NCI-H226 (cell line): ENCODE measurements around the gene GPR132.

Experiments used
- DNase-seq: peaks from one replicate; pipeline ENCODE4 v3.0.0-alpha.2; 2015

The GPR132 gene

GRCh38 chr14:105015242-105015641, 50.0 kb downstream of the GPR132 start:
- no peak for DNase-seq

DNA sequence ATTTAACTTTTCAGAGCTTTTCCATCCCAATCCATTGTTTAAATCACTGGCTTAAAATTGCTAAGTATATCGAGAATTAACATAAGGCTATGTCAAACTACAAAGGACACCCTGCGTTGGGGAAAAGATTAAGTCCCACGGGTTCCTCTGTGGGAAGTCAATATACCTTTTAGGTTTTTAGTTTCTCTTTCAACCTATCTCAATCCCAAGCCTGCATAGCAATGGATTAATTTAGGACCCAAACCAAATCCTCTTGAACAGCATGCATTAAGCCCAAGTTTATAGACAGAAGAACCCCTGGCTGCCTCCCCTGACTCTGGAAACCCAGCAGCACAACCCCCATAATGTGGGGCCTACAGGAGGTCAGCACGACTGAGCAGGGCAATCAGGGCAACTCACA, 50.6 kb downstream of the GPR132 start:
- DNase-seq: no peak

DNA sequence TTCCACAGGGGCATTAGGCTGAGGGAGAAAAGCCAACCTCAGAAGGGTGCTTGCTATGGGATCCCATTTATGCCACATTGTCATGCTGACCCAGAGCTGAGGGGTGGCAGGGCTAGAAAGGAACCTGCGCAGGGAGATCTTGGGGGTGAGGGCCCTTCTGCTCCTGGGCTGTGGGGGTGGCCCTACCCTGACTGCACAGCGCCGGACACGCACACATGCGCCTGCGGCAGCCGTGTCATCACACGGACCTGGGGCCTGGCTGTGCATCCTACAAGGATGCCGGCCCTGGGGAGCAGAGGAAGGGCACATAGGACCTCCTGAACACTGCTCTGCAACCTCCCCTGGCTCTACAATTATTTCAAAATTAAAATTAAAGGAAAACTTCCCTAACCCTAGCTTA, 51.2 kb downstream of the GPR132 start:
- no peak for DNase-seq

- DNase-seq: no peak
These were observed 52.0 kb downstream of the GPR132 start for GRCh38 chr14:105013150-105013785.

GRCh38 chr14:105012171-105012985, 52.9 kb downstream of the GPR132 start:
- no peak for DNase-seq

- DNase-seq: no peak
These were observed 53.8 kb downstream of the GPR132 start for GRCh38 chr14:105011312-105011990.

- DNase-seq: no peak
These were observed 54.3 kb downstream of the GPR132 start for GRCh38 chr14:105010891-105011291.

GRCh38 chr14:105010106-105010505, 55.1 kb downstream of the GPR132 start:
- no peak for DNase-seq

DNA sequence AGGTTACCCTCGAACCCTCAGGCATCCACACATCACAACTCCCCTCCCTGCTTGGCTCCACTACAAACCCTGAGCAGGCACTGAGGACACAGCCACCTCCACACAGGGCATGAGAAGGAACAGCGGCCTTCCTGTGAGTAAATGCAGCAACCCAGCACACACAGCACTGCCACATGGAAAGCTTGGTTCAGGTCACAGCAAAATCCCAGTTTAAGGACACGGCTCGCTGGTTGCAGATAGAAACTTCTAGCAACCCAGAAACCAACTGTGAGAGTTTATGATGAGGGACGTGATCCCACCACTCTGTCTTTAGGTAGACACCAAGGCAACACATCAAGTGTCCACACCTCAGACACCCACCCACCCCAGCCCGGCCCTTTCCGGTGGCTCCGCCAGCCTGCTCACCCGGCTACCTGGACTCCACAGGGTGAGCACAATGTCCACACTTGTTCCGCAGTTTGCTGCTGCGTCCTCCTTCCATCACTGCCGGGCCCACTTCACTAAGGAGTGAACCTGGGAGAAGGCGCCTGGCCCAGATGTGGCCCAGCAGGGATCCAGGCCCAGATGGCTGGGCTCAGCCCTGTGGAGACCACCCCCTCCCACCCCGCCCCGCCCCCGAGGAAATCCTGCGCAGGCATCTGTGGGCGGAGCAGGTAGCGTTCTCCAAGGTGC, 57.5 kb downstream of the GPR132 start:
- no peak for DNase-seq

- DNase-seq: no peak
These were observed 58.2 kb downstream of the GPR132 start for GRCh38 chr14:105006831-105007592.

DNA sequence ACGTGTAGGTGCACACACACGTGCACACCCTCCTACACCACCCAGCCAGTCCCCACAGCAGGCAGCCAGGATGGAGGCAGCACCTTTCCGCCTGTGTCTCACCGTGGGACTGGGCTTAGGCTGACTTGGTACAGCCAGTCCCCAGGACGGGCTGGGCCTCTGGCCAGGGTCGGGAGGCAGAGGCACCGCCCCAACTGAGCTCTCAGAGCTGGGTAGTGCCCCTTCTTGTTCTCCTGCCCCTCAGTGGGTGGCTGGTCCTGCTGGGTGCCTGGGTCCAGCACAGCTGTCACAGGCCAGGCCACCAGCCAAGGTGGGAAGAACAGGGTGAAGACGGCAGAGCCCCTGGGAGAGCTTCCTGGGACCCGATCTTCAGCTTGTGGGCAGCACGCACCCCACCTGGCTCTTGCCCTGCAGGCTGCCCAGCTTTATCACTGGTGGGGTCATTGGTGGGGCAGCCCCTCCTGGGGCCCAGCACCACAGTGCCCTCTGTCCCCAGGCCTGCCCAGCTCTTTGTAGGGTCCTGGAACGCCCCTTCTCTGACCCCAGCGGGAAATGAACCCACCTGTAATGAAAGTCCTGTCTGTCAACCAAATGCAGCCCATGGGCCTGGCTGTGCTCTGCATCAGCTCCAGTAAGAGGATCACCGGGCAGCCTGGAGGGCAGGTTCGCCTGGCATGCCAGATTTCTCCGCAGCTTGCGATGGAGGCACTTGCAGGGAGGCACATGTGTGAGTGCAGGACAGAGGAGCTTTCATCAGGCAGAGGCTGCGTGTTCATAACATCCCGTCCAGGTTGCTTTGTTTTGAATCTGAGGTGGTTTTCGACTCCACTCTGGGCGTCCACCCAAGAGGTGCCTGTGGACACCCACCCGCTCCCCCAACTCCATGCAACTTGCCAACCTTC, 59.0 kb downstream of the GPR132 start:
- DNase-seq: no peak

DNA sequence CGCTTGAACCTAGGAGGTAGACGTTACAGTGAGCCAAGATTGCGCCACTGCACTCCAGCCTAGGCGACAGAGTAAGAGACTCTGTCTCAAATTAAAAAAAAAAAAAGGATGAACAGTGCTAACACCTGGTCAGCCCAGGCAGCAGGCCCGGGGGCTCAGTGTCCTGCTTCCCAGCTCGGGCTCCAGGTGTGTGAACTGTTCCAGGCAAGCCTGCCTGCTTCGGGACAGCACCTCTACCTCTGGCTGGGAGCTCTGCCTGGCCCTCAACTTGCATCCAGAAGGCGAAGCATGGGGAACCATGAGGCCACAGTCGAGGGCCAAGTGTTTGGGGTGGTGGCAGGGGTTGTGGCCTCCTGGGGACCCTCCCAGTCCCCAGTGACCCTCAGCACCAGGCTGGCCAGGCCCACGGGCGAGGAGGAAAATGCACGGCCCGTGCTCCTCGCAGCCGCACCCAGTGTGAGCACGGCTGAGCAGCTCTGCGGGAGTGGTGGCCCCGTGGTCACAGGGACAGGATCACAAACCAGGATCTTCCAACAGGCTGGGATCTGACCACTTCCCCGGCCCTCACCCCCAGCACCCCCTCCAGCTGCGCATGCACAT, 59.8 kb downstream of the GPR132 start:
- no peak for DNase-seq
